HL-60 (cell line): ENCODE data around the gene PRDM1.
A peak's percentile ranks its signal among the peaks of the same experiment; 100 is the strongest.

Experiments
- DNase-seq, 2 experiments: peaks; one replicate each; pipeline ENCODE4 v3.0.0-alpha.2; 2010 to 2020; ENCODE audit warnings: low read depth in 1 of 2, low spot score in 1 of 2
- H3K27ac ChIP-seq: fragments of 250-450 bp; sonication (Bioruptor Pico); replicated peaks from 2 replicates; pipeline ENCODE4 v1.5.1; 2020; ENCODE audit warnings: mild to moderate bottlenecking, moderate library complexity
- H3K27me3 ChIP-seq: fragments of 250-450 bp; sonication (Bioruptor Pico); 2 replicates; pipeline ENCODE4 v1.5.1; 2021; ENCODE audit warnings: mild to moderate bottlenecking, moderate library complexity; ENCODE audit not compliant: insufficient read depth, poor library complexity, severe bottlenecking
- H3K4me3 ChIP-seq: replicated peaks from 2 replicates; pipeline ENCODE4 v1.5.1; 2011; ENCODE audit warnings: mild to moderate bottlenecking, control low read depth, low read length; ENCODE audit not compliant: insufficient read depth
- GABPA ChIP-seq: IDR thresholded peaks from 2 replicates; pipeline ENCODE4 v1.6.1; 2012; ENCODE audit warnings: low read depth
- POLR2AphosphoS5 ChIP-seq: IDR thresholded peaks from 2 replicates; pipeline ENCODE4 v1.6.1; 2012; ENCODE audit warnings: low read depth
- REST ChIP-seq: IDR thresholded peaks from 2 replicates; pipeline ENCODE4 v1.6.1; 2012; ENCODE audit warnings: low read depth; ENCODE audit not compliant: insufficient replicate concordance
- SPI1 ChIP-seq: IDR thresholded peaks from 2 replicates; pipeline ENCODE4 v1.6.1; 2012; ENCODE audit warnings: low read depth, mild to moderate bottlenecking, borderline replicate concordance
- TF ChIP-seq, protein P1 (sequence below): IDR thresholded peaks from one replicate; pipeline ENCODE4 v1.5.1; 2011; ENCODE audit warnings: low read length, control low read depth, inconsistent platforms; ENCODE audit not compliant: insufficient read depth

Gene PRDM1

DNA sequence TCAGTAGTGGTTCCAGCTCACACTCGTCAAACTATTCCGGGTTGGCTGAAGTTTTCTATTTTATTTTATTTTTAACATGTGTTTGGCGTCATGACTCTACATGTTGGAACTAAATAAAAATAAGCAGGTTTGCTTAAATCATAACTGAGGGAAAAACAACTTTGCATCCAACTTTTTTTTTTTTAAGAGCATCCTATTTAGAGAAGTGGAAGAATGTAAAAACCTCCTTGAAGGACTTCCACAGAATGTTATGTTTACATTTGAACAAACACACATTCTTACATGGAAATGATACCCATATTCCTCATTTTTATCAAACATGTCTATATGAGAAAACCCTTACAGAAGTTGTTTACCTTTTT is 659 bp downstream of the PRDM1 start:
- no peak for TF ChIP-seq POLR2AphosphoS5
- TF ChIP-seq, protein P1, sequence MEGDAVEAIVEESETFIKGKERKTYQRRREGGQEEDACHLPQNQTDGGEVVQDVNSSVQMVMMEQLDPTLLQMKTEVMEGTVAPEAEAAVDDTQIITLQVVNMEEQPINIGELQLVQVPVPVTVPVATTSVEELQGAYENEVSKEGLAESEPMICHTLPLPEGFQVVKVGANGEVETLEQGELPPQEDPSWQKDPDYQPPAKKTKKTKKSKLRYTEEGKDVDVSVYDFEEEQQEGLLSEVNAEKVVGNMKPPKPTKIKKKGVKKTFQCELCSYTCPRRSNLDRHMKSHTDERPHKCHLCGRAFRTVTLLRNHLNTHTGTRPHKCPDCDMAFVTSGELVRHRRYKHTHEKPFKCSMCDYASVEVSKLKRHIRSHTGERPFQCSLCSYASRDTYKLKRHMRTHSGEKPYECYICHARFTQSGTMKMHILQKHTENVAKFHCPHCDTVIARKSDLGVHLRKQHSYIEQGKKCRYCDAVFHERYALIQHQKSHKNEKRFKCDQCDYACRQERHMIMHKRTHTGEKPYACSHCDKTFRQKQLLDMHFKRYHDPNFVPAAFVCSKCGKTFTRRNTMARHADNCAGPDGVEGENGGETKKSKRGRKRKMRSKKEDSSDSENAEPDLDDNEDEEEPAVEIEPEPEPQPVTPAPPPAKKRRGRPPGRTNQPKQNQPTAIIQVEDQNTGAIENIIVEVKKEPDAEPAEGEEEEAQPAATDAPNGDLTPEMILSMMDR, result no peak
- TF ChIP-seq SPI1, result no peak
- TF ChIP-seq REST, result no peak
- no peak for TF ChIP-seq GABPA
- Histone ChIP-seq H3K4me3 (peak overlapping the region; percentile 53), H3K27me3 (no peaks in the 10 kb centered on the region), H3K27ac (peak overlapping the region; percentile 70)
- no peak for DNase-seq

DNA sequence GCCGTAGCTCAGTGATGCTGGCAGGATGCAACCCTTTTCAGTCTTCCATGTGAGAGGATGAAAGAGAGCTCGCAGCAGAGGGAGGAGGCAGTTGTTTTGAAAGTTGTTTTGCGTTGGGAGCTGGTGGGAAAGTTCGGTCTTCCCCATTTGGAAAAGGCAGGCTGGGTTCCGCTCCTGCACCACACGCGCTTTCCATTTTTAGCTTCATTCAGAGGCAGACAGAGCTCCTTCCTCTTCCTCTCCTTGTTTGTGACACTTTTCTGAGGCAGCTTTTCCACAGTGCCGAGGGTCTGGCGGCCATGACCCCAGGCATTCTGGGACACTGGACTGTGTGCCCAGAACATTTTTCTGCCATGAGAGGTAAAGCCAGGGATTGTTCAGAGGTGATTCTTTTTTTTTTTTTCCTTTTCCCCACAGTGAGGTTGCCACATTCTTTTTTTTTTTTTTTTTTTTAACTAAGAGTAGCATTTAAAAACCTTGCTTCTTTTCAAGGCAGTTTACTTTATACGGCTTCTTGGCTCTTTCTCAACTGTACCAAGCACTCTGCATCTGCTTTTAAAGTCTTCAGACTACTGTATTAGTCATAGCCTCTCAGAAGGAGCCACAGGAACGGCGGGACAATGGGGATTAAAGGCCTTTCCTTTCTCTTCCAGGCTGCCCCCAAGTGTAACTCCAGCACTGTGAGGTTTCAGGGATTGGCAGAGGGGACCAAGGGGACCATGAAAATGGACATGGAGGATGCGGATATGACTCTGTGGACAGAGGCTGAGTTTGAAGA is 1.6 kb downstream of the PRDM1 start:
- H3K27ac ChIP-seq, result no peak overlapping the region
- no peaks in the 10 kb centered on the region for H3K27me3 ChIP-seq
- H3K4me3 ChIP-seq, result peak overlapping the region; percentile 35
- DNase-seq, result peak; percentile 40 to 62
- TF ChIP-seq SPI1 (peak; percentile 43; the same call in 1 of the 2 replicates), GABPA (no peak), POLR2AphosphoS5 (0 out of 2 replicates have a peak, but pooled peaks have one; percentile 14), REST (no peak)
- TF ChIP-seq, protein P1, result no peak

- Histone ChIP-seq H3K27me3 (no peaks in the 10 kb centered on the region), H3K27ac (no peak overlapping the region; the same call in 1 of the 2 replicates), H3K4me3 (no peak overlapping the region)
- peak in 1 of 2 experiments; percentile 58 for DNase-seq
- no peak for TF ChIP-seq REST
- no peak for TF ChIP-seq GABPA
- TF ChIP-seq POLR2AphosphoS5, result no peak
- no peak for TF ChIP-seq SPI1
- TF ChIP-seq, protein P1, result no peak
Observed at GRCh38 chr6:106090001-106090400, 3.9 kb downstream of the PRDM1 start.
